Amniotic stem cell (primary cell): ENCODE results near the gene MT3.
"Not testable (repeated sequence)": the region's sequence is repeated elsewhere in the genome, so short reads cannot be mapped to it uniquely, and the experiment has no call there.

Experiments
- DNase-seq: peaks from one replicate; lab custom pipeline; 2025; lab: John Stamatoyannopoulos, UW

Gene MT3

DNA sequence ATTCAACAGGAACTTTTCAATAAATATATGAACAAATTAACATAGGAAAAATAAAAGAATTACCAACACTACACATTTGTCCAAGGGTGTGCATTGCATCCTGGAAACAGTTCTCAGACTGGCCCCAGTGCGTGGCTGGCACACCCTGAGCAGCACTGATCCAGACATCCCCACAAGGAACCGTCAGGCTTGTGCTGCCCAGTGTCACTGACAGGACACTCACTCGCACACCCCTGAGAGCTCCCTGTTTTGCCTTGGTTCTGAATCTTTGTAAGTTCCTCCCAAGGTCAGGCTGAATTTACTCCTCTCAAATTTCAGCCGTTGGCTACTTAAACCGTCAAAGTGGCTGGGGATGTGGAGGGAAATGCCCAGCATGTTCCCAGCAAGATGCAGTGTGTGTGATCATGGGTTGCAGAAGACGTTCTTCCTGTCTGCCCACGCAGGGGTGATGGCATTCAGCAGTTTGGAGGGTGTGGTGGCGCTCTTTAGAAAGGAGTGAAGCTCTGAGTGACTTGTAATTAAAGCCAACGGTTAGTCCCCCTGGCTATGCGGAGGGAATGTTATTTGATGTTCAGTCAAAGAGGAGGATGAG, 20.8 kb downstream of the MT3 start:
- peak; percentile 74 for DNase-seq

DNA sequence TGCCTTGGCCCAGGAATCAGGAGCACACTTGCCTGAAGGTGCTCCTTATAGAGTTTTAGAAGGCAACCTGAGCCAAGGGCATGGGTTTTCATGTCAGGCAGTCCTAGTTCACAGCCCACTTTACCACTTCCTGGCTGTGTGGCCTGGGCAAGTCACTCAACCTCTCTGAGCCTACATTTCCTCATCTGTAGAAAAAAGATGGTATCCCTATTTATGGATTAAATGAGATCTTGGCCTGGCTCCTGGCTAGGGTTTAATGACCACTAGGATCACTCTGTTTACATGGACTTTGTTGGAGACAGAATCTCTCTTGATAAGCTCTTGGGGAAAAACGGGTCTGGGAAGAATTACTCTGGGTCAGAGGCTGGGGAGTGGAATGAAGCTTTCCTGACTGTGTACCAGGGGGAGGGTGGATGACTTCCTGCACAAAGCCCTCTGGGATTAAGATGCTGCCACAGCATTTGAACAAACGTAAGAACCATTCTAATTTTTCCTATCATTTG, 21.3 kb downstream of the MT3 start:
- DNase-seq: no peak

DNA sequence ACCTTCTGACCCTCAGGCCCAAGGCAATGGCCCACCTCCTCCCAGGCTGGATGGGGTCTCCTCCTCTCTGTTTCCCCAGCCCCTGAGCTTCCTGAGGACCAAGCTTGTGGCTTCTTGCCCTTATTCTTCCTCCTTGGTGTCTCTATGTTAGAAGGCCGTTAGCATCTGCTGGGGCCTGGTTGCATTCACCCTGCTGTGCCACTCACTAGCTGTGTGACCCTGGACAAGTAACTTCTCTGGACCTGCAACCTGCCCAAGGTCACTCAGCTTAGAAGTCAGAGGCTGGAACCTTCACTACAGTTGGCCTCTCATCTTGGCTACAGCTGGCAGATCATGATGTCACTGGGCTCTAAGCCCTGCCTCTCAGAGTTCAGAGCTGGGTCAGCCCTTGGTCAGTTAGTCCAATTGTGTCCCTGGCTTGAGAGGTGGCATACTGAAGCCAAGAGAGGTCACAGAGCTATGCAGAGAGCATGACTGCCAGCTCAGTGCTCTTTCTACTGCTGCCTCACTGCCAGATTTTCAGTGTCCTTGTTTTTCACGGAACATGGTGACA, 22.0 kb downstream of the MT3 start:
- no peak for DNase-seq

DNA sequence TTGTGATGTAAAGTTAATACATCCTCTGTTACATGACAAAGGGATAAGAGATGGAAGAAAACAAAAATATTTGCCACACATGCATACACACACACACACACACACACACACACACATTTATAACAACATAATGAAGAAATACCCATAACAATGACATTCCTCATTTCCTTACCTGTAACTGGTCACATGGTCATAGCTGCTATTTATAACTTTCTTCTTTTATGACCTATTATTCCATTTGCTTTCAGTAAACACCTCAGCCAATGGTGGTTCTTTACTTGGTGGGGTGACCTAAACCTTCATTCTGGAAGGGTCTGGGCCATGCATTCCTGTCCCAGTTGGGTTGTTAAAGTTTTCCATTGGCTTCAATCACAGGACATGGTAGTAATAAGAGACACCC, 24.4 kb downstream of the MT3 start:
- no peak for DNase-seq

DNA sequence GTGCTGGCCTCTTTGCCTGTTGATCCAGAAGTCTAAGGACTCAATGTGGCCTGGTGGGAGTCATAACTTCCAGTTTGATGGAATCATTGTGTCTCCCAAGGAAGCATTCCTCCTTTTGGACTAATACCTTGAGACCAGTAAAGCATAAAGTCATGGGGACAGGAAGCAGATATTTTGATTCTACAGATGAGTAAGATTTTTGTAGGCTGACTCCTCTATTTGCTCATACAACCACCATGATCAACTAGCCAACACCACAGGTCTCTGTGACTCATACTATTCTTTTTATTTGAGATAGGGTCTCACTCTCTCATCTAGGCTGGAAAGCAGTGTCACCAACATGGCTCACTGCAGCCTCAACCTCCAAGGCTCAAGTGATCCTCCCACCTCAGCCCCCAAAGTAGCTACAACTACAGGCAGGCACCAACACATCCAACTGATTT, 25.2 kb downstream of the MT3 start:
- DNase-seq: no peak

DNA sequence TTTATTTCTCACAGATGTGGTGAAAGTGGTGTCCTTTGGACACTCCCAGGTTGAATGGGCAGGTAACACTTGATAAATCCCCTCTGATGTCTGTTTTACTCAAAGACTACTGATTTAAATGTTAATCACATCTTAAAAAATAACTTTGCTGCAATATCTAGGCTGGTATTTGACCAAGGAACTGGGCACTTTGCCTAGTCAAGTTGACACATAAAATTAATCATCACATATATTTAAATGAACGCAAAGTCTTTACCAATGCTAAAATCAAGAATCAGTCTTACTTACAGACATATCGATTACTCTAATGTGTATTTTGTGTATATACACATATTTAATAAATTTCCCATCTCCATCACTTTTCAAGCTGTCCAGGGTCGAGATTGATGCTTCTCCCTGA, 26.0 kb downstream of the MT3 start:
- DNase-seq: no peak

DNA sequence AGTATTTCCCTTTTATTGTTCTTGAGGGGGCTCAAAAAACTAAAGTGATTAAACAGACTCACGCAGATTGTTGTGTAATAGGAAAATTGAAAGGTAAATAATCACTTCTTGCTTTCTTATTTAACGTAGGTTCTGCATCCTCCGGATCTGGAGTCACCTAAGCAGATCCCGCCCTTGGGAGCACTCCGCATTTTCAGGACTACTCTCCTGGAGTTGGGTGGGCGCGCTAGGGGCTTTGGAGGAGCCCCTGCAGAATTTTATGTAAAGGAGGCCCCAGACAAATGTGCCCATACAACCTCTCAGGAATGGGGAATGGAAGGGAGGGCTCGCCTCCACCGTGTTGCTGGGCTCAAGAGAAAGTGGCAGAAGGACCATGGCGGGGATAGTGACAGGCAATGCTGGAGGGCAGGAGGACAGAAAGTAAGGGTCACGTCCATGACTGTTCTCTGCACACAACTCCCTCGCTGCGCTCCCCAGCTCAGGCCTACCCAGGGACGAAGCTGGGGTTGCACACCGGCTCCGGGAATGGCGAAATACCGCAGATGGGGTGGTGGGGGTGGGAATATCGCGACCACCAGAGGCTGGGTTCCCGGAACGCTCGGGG, 27.4 kb downstream of the MT3 start:
- no peak for DNase-seq

DNA sequence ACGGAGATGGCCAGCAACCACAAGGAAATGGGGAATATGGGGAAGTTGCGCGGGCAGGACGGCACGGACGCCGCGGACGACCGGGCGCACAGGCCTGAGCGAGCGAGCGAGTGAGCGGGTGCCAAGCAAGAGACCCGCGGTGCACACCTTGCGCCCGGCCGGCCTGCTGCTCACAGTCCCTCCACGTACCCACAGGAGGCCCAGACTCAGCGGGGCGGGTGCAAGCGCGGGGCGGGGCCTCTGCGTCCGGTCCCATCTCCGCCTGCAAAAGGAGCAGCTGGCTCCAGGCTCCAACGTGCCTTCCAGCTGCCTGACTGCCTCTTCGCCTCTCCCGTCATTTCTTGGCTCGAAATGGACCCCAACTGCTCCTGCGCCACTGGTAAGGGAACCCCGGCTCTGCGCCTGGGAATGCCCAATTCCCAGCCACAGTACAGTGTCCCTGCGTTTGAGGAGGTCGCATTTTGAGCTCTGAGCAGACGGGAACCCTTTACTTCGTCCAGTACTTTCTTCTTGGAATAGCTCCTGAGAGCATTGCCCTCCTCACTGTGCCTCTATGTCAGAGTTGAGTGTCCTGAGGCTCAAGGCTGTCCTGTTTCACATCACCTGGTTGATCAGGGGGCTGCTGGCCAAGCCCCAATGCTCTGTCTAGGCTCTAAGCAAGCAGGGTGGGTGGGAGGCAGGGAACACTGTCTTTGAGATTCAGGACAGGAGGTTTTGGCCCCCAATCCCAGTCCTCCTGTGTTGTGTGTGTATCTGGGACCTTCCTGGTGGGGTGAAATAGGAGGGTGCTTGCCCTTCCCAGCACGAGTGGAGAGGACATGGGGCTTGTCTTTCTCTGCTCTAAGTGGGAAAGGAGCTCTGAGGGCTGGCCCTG, 28.1 kb downstream of the MT3 start:
- DNase-seq: no peak

DNA sequence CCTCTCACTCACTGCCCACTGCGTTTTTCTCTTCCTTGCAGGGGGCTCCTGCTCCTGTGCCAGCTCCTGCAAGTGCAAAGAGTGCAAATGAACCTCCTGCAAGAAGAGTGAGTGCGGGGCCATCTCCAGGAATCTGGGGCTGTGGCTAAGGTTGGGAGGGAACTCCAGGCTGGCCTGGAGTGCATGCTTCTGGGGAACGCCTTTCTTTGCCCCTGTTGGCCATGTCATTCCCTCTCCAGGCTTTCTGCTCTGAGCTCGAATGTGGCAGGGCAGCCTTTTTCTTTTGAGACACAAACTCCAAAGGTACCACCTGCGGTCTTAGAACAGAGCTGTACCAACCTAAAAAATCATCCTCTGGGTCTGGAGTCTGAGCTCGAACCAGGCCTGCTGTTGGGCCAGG, 28.8 kb downstream of the MT3 start:
- no peak for DNase-seq

DNA sequence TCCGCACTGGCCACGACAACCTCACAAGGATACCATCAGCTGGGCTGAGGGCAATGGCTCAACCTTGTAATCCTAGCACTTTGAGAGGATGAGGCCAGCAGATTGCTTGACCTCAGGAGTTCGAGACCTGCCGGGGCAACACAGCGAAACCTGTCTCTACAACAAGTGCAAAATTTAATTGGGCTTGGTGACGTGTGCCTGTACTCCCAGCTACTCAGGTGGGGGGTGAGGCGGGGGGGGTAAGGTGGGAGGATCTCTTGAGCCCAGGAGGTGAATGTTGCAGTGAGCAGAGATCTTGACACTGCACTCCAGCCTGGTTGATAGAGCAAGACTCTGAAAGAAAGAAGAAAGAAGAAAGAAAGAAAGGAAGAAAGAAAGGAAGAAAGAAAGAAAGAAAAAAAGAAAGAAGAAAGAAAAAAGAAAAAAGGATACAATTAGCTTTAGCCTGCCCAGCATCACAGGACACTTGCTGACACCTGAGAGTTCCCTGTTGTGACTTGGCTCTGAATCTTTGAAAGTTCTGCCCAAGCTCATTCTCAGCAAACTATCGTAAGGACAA, 31.1 kb downstream of the MT3 start:
- no peak for DNase-seq

DNA sequence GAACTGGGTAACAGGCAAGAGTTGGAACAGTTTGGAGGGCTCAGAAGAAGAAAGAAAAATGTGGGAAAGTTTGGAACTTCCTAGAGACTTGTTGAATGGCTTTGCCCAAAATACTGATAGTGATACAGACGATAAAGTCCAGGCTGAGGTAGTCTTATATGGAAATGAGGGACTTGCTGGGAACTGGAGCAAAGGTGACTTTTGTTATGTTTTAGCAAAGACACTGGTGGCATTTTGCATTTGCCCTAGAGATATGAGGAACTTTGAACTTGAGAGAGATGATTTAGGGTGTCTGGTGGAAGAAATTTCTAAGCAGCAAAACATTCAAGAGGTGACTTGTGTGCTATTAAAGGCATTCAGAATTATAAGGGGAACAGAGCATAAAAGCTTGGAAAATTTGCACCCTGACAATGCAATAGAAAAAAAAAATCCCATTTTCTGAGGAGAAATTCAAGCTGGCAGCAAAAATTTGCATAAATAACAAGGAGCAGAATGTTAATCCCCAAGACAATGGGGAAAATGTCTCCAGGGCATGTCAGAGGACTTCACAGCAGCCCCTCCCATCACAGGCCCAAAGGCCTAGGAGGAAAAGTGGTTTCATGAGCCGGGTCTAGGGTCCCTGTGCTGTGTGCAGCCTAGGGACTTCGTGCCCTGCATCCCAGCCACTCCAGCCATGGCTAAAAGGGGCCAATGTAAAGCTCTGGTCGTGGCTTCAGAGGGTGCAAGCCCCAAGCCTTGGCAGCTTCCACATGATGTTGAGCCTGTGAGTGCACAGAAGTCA, 32.5 kb downstream of the MT3 start:
- not testable (repeated sequence) for DNase-seq

DNA sequence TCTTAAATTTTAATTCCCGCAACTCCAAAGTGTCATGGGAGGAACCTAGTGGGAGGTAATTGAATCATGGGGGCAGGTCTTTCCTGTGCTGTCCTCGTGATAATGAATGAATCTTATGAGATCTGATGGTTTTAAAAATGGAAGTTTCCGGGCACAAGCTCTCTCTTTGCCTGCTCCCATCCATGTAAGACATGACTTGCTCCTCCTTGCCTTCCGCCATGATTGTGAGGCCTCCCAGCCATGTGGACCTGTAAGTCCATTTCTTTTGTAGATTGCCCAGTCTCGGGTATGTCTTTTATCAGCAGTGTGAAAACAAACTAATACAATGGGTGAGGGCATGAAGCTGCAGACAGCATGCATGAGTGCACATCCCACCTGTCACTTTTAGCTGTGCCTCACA, 33.9 kb downstream of the MT3 start:
- DNase-seq: not testable (repeated sequence)

DNA sequence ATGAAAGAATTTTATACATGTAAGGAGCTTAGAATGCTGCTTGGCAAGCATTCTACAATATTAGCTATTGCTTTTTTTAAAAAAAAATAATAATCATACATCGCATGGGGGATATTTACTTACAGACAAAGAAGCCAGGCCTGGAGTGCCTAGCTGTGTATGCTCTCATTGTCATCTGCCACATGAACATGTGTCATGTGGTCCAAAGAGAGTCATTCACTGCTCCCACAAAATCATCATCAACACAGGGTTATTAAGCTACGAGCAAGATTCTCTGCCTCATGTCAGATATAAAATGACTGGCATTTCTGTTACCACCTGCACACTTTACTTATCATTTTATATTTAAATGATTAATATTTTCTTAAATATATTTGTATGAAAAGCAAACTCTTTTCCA, 34.3 kb downstream of the MT3 start:
- DNase-seq: no peak

DNA sequence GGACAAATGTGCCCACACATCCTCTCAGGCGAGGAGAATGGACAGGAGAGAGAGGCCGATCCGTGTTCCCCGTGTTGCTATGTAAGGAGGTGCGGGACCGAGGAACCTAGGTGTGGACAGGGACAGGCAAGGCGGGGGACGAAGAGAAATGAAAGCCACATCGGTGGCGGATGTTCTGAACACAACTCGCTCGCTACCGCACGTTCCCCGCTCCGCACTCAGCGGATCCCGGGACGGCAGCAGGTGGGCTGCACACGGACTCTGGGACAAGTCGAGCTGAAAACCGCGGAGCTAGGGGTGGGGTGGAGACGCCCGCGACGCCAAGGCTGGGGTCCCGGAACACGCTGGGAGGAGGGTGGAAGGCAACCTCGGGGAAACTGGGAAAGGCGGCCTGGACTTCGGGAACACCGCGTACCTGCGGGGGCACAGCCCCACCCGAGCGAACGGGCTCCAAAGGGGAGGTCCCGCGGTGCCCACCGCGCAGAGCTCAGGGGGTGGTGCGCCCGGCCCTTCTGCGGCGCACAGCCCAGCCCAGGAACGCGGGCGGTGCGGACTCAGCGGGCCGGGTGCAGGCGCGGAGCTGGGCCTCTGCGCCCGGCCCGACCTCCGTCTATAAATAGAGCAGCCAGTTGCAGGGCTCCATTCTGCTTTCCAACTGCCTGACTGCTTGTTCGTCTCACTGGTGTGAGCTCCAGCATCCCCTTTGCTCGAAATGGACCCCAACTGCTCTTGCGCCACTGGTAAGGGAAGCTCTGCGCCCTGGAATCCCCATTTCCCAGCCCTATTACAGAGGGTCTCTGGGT, 36.0 kb downstream of the MT3 start, which contains the start of gene MT1E:
MT1E (plus strand) TSS at position 642 of the 803 bp plus-strand sequence; CDS start at position 713, 71 bp downstream.
- DNase-seq: no peak

DNA sequence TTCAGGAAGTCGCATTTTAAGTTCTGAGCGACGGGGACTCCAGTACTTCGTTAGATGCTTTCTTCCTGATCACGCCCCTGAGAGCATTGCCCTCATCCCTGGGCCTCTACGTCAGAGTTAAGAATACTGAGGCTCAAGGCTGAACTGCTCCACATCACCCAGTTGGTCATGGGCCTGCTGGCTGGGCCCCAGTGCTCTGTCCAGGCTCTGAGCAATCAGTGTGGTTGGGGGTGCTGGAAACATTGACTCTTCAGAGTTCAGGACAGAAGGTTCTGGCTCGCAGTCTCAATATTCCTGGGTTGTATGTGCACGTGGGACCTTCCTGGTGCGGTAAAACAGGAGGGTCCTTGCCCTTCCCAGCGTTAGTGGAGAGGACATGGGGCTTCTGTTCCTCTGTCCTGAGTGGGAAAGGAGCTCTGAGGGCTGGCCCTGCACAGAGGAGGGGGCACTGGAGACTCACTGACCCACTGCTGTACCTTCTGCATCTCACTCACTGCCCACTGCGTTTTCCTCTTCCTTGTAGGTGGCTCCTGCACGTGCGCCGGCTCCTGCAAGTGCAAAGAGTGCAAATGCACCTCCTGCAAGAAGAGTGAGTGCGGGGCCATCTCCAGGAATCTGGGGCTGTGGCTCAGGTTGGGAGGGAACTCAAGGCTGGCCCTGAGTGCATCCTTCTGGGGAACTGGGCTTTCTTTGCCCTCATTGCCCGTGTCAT, 36.8 kb downstream of the MT3 start:
- DNase-seq: no peak

DNA sequence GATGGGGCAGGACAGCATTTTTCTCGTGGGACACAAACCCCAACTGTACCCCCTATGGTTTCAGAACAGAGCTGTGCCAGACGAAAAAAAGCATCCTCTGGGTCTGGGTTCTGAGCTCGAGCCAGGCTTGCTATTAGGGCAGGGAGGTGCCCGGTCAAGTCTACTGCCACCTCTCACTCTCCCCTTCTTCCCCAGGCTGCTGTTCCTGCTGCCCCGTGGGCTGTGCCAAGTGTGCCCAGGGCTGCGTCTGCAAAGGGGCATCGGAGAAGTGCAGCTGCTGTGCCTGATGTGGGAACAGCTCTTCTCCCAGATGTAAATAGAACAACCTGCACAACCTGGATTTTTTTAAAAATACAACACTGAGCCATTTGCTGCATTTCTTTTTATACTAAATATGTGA, 37.4 kb downstream of the MT3 start:
- no peak for DNase-seq

DNA sequence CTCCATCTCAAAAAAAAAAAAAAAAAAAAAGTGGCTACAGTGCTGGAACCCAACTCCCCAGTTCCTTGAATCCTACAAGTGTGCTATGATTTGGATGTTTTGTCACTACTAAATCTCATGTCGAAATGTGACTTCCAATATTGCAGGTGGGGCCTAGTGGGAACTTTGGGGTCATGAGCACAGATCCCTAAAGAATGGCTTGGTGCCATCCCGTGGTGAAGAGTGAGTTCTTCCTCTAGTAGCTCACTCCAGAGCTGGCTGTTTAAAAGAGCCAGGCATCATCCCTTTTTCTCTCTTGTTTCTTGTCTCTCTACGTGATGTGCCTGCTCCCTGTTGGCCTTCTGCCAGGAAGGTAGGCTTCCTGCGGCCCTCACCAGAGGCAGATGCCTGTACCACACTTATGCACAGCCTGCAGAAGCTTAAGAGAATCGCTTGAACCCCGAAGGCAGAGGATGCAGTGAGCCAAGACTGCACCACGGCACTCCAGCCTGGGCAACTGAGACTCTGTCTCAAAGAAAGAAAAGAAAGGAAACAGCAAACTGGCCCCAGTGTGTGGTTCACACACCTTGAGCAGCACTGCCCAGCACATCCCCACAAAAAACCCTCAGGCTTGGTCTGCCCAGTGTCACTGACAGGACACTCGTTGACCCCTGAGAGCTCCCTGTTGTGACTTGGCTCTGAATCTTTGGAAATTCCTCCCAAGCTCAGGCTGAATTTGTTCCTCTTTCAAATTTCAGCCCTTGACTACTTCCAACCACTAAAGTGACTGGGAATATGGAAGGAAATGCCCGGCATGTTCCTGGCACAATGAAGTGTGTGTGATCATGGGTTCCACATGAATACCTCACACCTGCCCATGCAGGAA, 39.4 kb downstream of the MT3 start:
- DNase-seq: no peak

DNA sequence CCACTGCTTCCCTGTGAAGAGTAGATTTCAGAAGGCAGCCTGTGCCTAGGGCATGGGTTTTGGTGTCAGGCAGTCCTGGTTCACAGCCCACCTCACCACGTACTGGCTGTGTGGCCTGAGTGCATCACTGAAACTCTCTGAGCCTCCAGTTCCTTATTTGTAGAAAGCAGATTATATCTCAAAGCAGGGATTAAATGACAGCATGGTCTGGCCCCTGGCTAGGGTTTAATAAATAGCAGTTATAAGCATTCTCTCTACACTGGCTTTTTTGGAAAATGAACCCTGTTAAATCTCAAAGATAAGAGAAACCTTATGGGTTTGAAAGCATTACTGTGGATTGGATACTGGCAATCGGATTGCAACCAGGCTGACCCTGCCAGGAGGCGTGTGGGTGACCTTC, 40.2 kb downstream of the MT3 start:
- no peak for DNase-seq

DNA sequence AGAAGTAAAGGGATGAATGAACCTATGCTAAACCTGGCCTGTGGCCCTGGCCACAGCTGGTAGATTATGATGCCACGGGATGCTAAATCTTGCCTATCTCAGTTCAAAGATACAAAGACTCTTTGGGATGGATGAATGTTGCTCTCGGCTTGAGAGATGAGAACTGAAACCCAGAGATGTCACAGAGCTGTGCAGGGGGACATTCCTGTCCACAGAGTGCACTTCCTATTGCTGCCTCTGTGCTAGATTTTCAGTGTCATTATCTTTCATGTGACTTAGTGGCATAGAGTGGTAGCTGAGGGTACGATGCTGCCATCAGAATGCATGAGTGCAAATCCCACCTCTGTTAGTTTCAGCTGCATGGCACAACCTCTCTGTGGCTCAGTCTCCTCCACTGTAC, 40.8 kb downstream of the MT3 start:
- DNase-seq: no peak
